A673 (cell line): ENCODE results near the gene H3-3A. TPM values are rescaled to one million over a fixed set of nuclear protein-coding genes. Genes with fewer than 3 reads are reported as not detected.

ENCODE experiments used
- BruUV-seq: library from RNA; stranded (reverse); fragments of 400-500 nt; replicated peaks from 2 replicates; lab custom pipeline; 2021; lab: Mats Ljungman, UMichigan
- CTCF ChIA-PET: fragments of 300-600 bp; sonication (Branson Sonifier 250); formaldehyde crosslinking; loops from one replicate; lab custom pipeline; 2022; ENCODE audit warnings: antibody characterized with exemption; lab: Charles Lee
- POLR2A ChIA-PET: fragments of 300-600 bp; sonication (Branson Sonifier 250); formaldehyde crosslinking; loops from one replicate; lab custom pipeline; 2022; ENCODE audit warnings: antibody characterized with exemption; ENCODE audit not compliant: low non-redundant PET; lab: Charles Lee
- DNase-seq: peaks from one replicate; pipeline ENCODE4 v3.0.0-alpha.2; 2015; ENCODE audit warnings: low spot score
- H3K27ac ChIP-seq: fragments of 200-600 bp; sonication (generic); 2 replicates; pipeline ENCODE4 v1.5.1; 2016; ENCODE audit warnings: mixed run types, low read depth, mild to moderate bottlenecking, mixed read lengths, antibody characterized with exemption, low read length; ENCODE audit not compliant: poor library complexity, severe bottlenecking
- H3K27me3 ChIP-seq: fragments of 200-600 bp; sonication (generic); replicated peaks from 2 replicates; pipeline ENCODE4 v1.6.1; 2017; ENCODE audit warnings: mixed run types, low read depth, mild to moderate bottlenecking, mixed read lengths, antibody characterized with exemption, low read length; ENCODE audit not compliant: insufficient read depth, poor library complexity
- H3K36me3 ChIP-seq: fragments of 200-600 bp; sonication (generic); 2 replicates; pipeline ENCODE4 v1.6.1; 2016; ENCODE audit warnings: mixed run types, mild to moderate bottlenecking, mixed read lengths, antibody characterized with exemption, low read length; ENCODE audit not compliant: insufficient read depth, poor library complexity, severe bottlenecking
- H3K4me1 ChIP-seq: fragments of 200-600 bp; sonication (generic); 2 replicates; pipeline ENCODE4 v1.6.1; 2017; ENCODE audit warnings: mixed run types, mild to moderate bottlenecking, mixed read lengths, antibody characterized with exemption, low read length; ENCODE audit not compliant: insufficient read depth, poor library complexity, severe bottlenecking
- H3K4me3 ChIP-seq: fragments of 200-600 bp; sonication (generic); 2 replicates; pipeline ENCODE4 v1.5.1; 2016; ENCODE audit warnings: low read depth, mixed run types, mild to moderate bottlenecking, mixed read lengths, low read length; ENCODE audit not compliant: poor library complexity, severe bottlenecking
- H3K9me3 ChIP-seq: fragments of 200-600 bp; sonication (generic); 2 replicates; pipeline ENCODE4 v1.6.1; 2016; ENCODE audit warnings: mixed run types, low read depth, mild to moderate bottlenecking, mixed read lengths, antibody characterized with exemption, low read length; ENCODE audit not compliant: poor library complexity, severe bottlenecking
- CTCF ChIP-seq: fragments of 300-800, 200-600 bp; sonication (generic); conservative IDR thresholded peaks from 2 replicates; pipeline ENCODE4 v1.5.1; 2017; ENCODE audit warnings: low read depth, mild to moderate bottlenecking, antibody characterized with exemption, low read length, moderate library complexity, mixed read lengths
- EZH2 ChIP-seq: fragments of 200-600 bp; sonication (generic); IDR thresholded peaks from 2 replicates; pipeline ENCODE4 v1.6.1; 2017; ENCODE audit warnings: borderline replicate concordance, low read depth, mild to moderate bottlenecking, mixed read lengths, antibody characterized with exemption, low read length; ENCODE audit not compliant: poor library complexity, severe bottlenecking
- intact Hi-C: fragments of 100-400 bp; cut with micrococcal nuclease; formaldehyde crosslinking; loops from one replicate; pipeline ENCODE4 v1.10.0; 2022; ENCODE audit not compliant: unreplicated experiment
- total RNA-seq: library from RNA; stranded (reverse); gene quantifications from 2 replicates; pipeline ENCODE4 v1.2.3, GENCODE V29; 2021

Gene H3-3A
- total RNA-seq, 1 experiment from 2014 or later: 638 TPM

- CTCF ChIA-PET: no interaction called here
- intact Hi-C loops: no loop called here
- TF ChIP-seq CTCF: no peak
- TF ChIP-seq EZH2: no peak
- H3K4me1 ChIP-seq: peaks cover 9% of the 10 kb centered on the region
- POLR2A ChIA-PET: no interaction called here
- H3K9me3 ChIP-seq: no peaks in the 10 kb centered on the region
- BruUV-seq: no TSS peak
- no peak for DNase-seq
- no peaks in the 10 kb centered on the region for H3K27me3 ChIP-seq
- H3K36me3 ChIP-seq: no peaks in the 10 kb centered on the region
- H3K27ac ChIP-seq: no peak overlapping the region
- no peak overlapping the region for H3K4me3 ChIP-seq
Measured at GRCh38 chr1:226116673-226117072, 54.2 kb downstream of the H3-3A start.

GRCh38 chr1:226117330-226117729, 54.8 kb downstream of the H3-3A start:
- H3K27ac ChIP-seq: no peak overlapping the region
- no peak for DNase-seq
- no peaks in the 10 kb centered on the region for H3K9me3 ChIP-seq

GRCh38 chr1:226118357-226118756, 55.8 kb downstream of the H3-3A start:
- H3K27ac ChIP-seq: no peak overlapping the region
- H3K27me3 ChIP-seq: no peaks in the 10 kb centered on the region
- no peak for DNase-seq
- no peaks in the 10 kb centered on the region for H3K9me3 ChIP-seq
- H3K36me3 ChIP-seq: no peaks in the 10 kb centered on the region
- TF ChIP-seq CTCF: no peak
- no peak for TF ChIP-seq EZH2
- intact Hi-C loops: no loop called here
- ChIA-PET POLR2A (no interaction called here), CTCF (interaction anchor here (2.3 kb wide), 1 partner anchor 54 kb away, joined by 4 read pairs; no protein-coding TSS in a partner anchor)
- no peak overlapping the region for H3K4me3 ChIP-seq
- BruUV-seq: no TSS peak
- H3K4me1 ChIP-seq: peaks cover 6% of the 10 kb centered on the region

More at GRCh38 chr1:226117330-226117729, 54.8 kb downstream of the H3-3A start:
- Histone ChIP-seq H3K36me3 (no peaks in the 10 kb centered on the region), H3K27me3 (no peaks in the 10 kb centered on the region), H3K4me3 (no peak overlapping the region), H3K4me1 (peaks cover 6% of the 10 kb centered on the region)
- intact Hi-C loops: no loop called here
- ChIA-PET CTCF (interaction anchor here (2.3 kb wide), 1 partner anchor 53 kb away, joined by 4 read pairs; no protein-coding TSS in a partner anchor), POLR2A (no interaction called here)
- BruUV-seq: no TSS peak
- TF ChIP-seq EZH2 (no peak), CTCF (no peak)
